CD4-positive, alpha-beta T cell (primary cell): ENCODE measurements around the gene CCDC17. TPM values are rescaled to one million over a fixed set of nuclear protein-coding genes. Genes with fewer than 3 reads are reported as not detected.

ENCODE experiments used
- ATAC-seq: fragments of 200-7000 bp; cut with Tn5 transposase; one replicate; pipeline ENCODE4 v1.10.0; 2022; ENCODE audit warnings: mild to moderate bottlenecking; ENCODE audit not compliant: poor library complexity
- CTCF ChIA-PET: fragments of 350-600 bp; sonication (Branson Sonifier 250); formaldehyde crosslinking; loops from one replicate; lab custom pipeline; 2021; ENCODE audit warnings: antibody characterized with exemption, inconsistent platforms; lab: Charles Lee
- POLR2A ChIA-PET: fragments of 350-600 bp; sonication (Branson Sonifier 250); formaldehyde crosslinking; loops from one replicate; lab custom pipeline; 2021; ENCODE audit warnings: antibody characterized with exemption, inconsistent platforms; lab: Charles Lee
- DNase-seq, 14 experiments: peaks; one replicate each; pipeline ENCODE4 v3.0.0-alpha.2; 2013 to 2020; ENCODE audit warnings: mixed read lengths in 2 of 14
- H3K27ac ChIP-seq, 2 donors: one replicate each; pipeline versions ENCODE4 v1.5.1 to v1.7.0; 2013; ENCODE audit warnings: low read length in 2 of 2, low read depth in 1 of 2, mild to moderate bottlenecking in 1 of 2
- H3K27me3 ChIP-seq, 2 experiments: 1 replicate in 1 of 2; 2 replicates in 1 of 2; pipeline versions ENCODE4 v1.6.1 to v1.7.0; 2013; ENCODE audit warnings: low read length in 2 of 2, control low read depth in 1 of 2, mild to moderate bottlenecking in 1 of 2, moderate library complexity in 1 of 2; ENCODE audit not compliant: insufficient read depth in 2 of 2, control insufficient read depth in 1 of 2
- H3K36me3 ChIP-seq: one replicate; pipeline ENCODE4 v1.6.1; 2013; ENCODE audit warnings: low read length, control low read depth; ENCODE audit not compliant: insufficient read depth
- H3K4me1 ChIP-seq: one replicate; pipeline ENCODE4 v1.6.1; 2013; ENCODE audit warnings: low read length, control low read depth; ENCODE audit not compliant: insufficient read depth
- H3K4me3 ChIP-seq: one replicate; pipeline ENCODE4 v1.5.1; 2013; ENCODE audit warnings: mild to moderate bottlenecking, low read length, moderate library complexity
- H3K9me3 ChIP-seq, 2 experiments: 1 replicate in 1 of 2; 2 replicates in 1 of 2; pipeline versions ENCODE4 v1.6.1 to v1.7.0; 2013; ENCODE audit warnings: low read length in 2 of 2, mild to moderate bottlenecking in 2 of 2, control low read depth in 1 of 2, moderate library complexity in 1 of 2; ENCODE audit not compliant: control insufficient read depth in 1 of 2, insufficient read depth in 1 of 2
- H3K27ac Mint-ChIP-seq: one replicate; pipeline ENCODE4 v1.8.0; 2020; ENCODE audit warnings: mixed read lengths
- H3K27me3 Mint-ChIP-seq: one replicate; pipeline ENCODE4 v1.8.0; 2021; ENCODE audit warnings: mixed read lengths
- H3K36me3 Mint-ChIP-seq: one replicate; pipeline ENCODE4 v1.8.0; 2021; ENCODE audit warnings: low read depth, mixed read lengths
- H3K4me1 Mint-ChIP-seq: one replicate; pipeline ENCODE4 v1.8.0; 2021; ENCODE audit warnings: low read depth, mixed read lengths
- H3K4me3 Mint-ChIP-seq: one replicate; pipeline ENCODE4 v1.8.0; 2020; ENCODE audit warnings: mild to moderate bottlenecking, mixed read lengths
- H3K9me3 Mint-ChIP-seq: one replicate; pipeline ENCODE4 v1.8.0; 2020; ENCODE audit warnings: mixed read lengths
- CTCF ChIP-seq: fragments of 200-600 bp; IDR thresholded peaks from one replicate; pipeline ENCODE4 v1.8.0; 2022; ENCODE audit warnings: antibody characterized with exemption, mild to moderate bottlenecking
- intact Hi-C, 2 experiments: fragments of 100-400 bp; cut with DNase I in 1 of 2; cut with micrococcal nuclease in 1 of 2; formaldehyde crosslinking; loops; one replicate each; pipeline versions ENCODE4 v1.15.1 to v1.9.0; 2023 to 2025; cut with DNase I, micrococcal nuclease
- total RNA-seq, 174 experiments: library from RNA in 2 of 174; stranded (reverse) in 2 of 174; gene quantifications; one replicate each; pipeline ENCODE4 v1.2.3 and lab custom pipeline; 2021 to 2026

The CCDC17 gene
- total RNA-seq, 2 experiments from 2014 or later: 2.1 to 2.3 TPM

- Mint-ChIP-seq H3K4me1 (peaks cover 12% of the 10 kb centered on the region), H3K27me3 (no peaks in the 10 kb centered on the region), H3K9me3 (no peaks in the 10 kb centered on the region), H3K4me3 (no peak overlapping the region), H3K36me3 (peaks cover 77% of the 10 kb centered on the region), H3K27ac (peak overlapping the region; percentile 35)
- peaks cover 67% of the 10 kb centered on the region for H3K36me3 ChIP-seq
- TF ChIP-seq CTCF: no peak
- POLR2A ChIA-PET: no interaction called here
- CTCF ChIA-PET: no interaction called here
- H3K4me1 ChIP-seq: peaks cover 2% of the 10 kb centered on the region
- no peaks in the 10 kb centered on the region for H3K9me3 ChIP-seq
- intact Hi-C loops: no loop called here
- no peak for ATAC-seq
- DNase-seq: no peak
- no peaks in the 10 kb centered on the region for H3K27me3 ChIP-seq
- H3K27ac ChIP-seq: no peak overlapping the region
- H3K4me3 ChIP-seq: no peak overlapping the region
Measured at GRCh38 chr1:45617618-45618017, 6.2 kb downstream of the CCDC17 start.

DNA sequence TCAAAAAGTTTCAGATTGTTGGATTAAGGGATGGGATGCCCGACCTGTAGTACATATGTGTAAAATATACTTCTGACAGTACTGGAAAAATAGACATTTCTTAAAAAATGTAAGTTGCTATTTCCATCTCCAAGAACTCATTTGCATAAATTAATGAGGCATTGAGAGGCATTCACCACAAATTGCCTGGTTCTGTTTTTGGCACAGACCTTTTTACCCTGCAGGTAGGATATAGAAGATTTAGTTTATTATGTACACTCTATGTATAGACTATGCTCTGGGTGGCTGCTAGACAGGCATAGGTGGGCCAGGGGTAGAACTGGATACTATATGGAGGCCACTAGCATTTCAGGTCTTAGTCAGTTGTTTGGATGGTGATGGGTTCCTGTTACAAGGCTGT, 8.0 kb downstream of the CCDC17 start:
- Histone ChIP-seq H3K4me3 (no peak overlapping the region), H3K4me1 (peaks cover 2% of the 10 kb centered on the region), H3K9me3 (no peaks in the 10 kb centered on the region), H3K27me3 (no peaks in the 10 kb centered on the region), H3K27ac (no peak overlapping the region), H3K36me3 (peaks cover 75% of the 10 kb centered on the region)
- H3K4me1 Mint-ChIP-seq: peaks cover 12% of the 10 kb centered on the region
- no peak for TF ChIP-seq CTCF
- ChIA-PET CTCF (no interaction called here), POLR2A (no interaction called here)
- no peak for DNase-seq
- no peak overlapping the region for H3K27ac Mint-ChIP-seq
- no peaks in the 10 kb centered on the region for H3K27me3 Mint-ChIP-seq
- ATAC-seq: no peak
- intact Hi-C loops: no loop called here
- no peak overlapping the region for H3K4me3 Mint-ChIP-seq
- H3K9me3 Mint-ChIP-seq: no peaks in the 10 kb centered on the region
- H3K36me3 Mint-ChIP-seq: peaks cover 85% of the 10 kb centered on the region

DNA sequence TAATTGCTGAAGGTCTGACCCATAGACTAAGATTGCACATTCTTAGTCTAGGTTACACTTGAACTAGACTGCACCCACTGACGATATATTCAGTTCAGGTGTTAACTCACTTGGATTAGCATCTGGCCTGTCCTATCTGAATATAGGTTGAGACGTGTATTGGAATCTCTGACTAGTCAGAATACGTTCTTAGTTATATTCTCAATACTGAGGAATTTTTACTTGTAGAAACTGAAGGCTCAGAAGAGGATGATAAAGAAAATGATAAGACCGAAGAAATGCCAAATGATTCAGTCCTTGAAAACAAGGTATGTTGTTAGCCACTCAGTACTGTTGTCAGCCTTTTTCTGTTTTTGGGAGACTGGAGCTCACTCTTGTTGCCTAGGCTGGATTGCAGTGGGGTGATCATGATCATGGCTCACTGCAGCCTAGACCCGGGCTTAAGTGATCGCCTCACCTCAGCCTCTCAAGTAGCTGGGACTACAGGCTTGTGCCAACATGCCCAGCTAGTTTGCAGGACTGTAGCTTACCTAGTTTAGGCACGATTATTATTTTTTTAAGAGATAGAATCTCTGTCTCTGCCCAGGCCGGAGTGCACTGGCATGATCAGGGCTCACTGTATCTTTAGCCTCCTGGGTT, 10.8 kb downstream of the CCDC17 start:
- no peak overlapping the region for H3K4me3 Mint-ChIP-seq
- DNase-seq (no peak), ATAC-seq (no peak)
- no peak overlapping the region for H3K4me3 ChIP-seq
- H3K9me3 ChIP-seq: no peaks in the 10 kb centered on the region
- no peaks in the 10 kb centered on the region for H3K9me3 Mint-ChIP-seq
- peaks cover 85% of the 10 kb centered on the region for H3K36me3 Mint-ChIP-seq
- no peak overlapping the region for H3K27ac ChIP-seq
- H3K27me3 ChIP-seq: no peaks in the 10 kb centered on the region
- H3K27ac Mint-ChIP-seq: no peak overlapping the region
- H3K27me3 Mint-ChIP-seq: no peaks in the 10 kb centered on the region
- intact Hi-C loops: no loop called here
- CTCF ChIA-PET: no interaction called here
- POLR2A ChIA-PET: no interaction called here
- no peak for TF ChIP-seq CTCF
- H3K4me1 ChIP-seq: no peaks in the 10 kb centered on the region
- H3K4me1 Mint-ChIP-seq: peaks cover 16% of the 10 kb centered on the region
- peaks cover 87% of the 10 kb centered on the region for H3K36me3 ChIP-seq
